Loucy (cell line): ENCODE data around the gene ST3GAL5.

Experiments used
- CTCF ChIP-seq: fragments of 200-600 bp; sonication (generic); conservative IDR thresholded peaks from 2 replicates; pipeline ENCODE4 v1.5.1; 2014; ENCODE audit warnings: mild to moderate bottlenecking, antibody characterized with exemption, low read length
- EZH2phosphoT487 ChIP-seq: fragments of 200-600 bp; IDR thresholded peaks from 2 replicates; pipeline ENCODE4 v1.6.1; 2018; ENCODE audit warnings: antibody characterized with exemption, mild to moderate bottlenecking, moderate library complexity, borderline replicate concordance

- TF ChIP-seq CTCF, result no peak
- TF ChIP-seq EZH2phosphoT487, result no peak
Observed at GRCh38 chr2:85935746-85936208, 47.0 kb upstream of the ST3GAL5 start.
